GM12801 (cell line): ENCODE measurements around the gene ZNF177.

Source experiments
- TF ChIP-seq, protein P1 (sequence below): IDR thresholded peaks from one replicate; pipeline ENCODE4 v1.5.1; 2011; ENCODE audit warnings: control low read depth; ENCODE audit not compliant: insufficient read length; ENCODE audit errors: extremely low read depth

The ZNF177 gene

DNA sequence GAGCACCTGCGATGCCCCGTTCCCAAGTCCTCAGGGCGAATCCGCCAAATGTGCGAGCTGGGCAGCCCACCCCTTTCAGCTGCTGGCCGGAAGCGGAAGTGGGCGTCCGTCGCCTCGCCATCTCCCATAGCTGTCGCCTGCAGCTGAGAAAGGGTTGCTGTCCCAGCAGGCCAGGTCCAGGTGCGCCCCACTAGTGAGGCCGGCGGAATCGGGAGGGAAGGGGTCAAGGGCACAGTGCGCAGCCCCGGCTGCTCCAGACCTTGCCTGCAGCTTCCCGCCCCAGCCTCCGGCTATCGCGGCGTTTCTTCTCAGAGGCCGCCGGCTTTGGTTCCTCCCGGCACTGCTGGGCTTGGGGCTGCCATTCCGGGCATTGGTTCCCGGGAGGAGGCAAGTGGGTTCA, at the start of gene ZNF177:
TSS of gene ZNF177 (plus strand) at position 109 of the 400 bp plus-strand sequence. CDS start 15,299 bp downstream, outside the sequence.
- TF ChIP-seq, protein P1, sequence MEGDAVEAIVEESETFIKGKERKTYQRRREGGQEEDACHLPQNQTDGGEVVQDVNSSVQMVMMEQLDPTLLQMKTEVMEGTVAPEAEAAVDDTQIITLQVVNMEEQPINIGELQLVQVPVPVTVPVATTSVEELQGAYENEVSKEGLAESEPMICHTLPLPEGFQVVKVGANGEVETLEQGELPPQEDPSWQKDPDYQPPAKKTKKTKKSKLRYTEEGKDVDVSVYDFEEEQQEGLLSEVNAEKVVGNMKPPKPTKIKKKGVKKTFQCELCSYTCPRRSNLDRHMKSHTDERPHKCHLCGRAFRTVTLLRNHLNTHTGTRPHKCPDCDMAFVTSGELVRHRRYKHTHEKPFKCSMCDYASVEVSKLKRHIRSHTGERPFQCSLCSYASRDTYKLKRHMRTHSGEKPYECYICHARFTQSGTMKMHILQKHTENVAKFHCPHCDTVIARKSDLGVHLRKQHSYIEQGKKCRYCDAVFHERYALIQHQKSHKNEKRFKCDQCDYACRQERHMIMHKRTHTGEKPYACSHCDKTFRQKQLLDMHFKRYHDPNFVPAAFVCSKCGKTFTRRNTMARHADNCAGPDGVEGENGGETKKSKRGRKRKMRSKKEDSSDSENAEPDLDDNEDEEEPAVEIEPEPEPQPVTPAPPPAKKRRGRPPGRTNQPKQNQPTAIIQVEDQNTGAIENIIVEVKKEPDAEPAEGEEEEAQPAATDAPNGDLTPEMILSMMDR, result no peak

DNA sequence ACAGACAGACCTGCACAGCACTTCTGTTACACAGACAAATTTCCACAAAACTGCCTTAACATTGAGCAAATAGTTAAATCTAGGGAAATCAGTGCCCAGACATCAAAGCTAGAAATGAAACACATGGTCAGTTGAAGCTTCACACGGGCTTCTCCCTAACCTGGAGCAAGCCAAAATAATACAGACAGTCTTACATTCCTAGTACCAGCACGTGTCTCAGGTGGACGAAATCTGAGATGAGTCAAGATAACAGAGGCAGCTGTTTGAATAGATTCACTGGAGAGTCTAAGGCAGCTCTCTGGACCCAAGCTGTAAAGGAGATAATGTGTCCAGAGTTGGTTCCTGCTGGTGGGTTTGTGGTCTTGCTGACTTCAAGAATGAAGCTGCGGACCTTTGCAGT, 49.1 kb upstream of the ZNF177 start:
- TF ChIP-seq, protein P1, result no peak

DNA sequence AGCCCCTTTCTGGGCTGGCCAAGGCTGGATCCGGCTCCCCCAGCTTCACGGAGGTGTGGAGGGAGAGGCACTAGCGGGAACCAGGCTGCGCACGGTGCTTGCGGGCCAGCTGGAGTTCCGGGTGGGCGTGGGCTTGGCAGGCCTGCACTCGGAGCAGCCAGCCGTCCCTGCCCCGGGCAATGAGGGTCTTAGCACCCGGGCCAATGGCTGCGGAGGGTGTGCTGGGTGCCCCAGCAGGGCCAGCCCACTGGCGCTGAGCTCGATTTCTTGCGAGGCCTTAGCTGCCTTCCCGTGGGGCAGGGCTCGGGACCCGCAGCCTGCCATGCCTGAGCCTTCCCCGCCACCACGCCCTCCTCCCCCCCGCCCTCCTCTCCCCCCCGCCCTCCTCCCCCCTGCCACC, 41.5 kb upstream of the ZNF177 start:
- TF ChIP-seq, protein P1, result no peak

DNA sequence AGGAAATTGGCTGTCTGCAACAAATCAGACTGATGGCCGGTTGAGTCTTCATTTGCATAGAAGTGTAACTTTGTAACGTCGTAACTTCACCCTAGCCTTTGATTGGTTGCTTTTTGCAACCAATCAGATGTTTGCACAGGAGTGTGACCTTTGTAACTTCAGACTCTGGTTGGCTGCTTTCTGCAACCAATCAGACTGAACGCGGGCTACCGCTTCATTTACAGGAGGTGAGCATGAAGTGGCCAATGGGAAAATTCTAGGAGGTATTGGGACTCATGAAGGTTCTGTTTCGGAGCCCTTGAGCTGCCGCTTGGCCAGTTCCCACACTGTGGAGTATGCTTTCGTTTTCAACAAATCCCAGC, 39.3 kb upstream of the ZNF177 start:
- TF ChIP-seq, protein P1, result no peak

DNA sequence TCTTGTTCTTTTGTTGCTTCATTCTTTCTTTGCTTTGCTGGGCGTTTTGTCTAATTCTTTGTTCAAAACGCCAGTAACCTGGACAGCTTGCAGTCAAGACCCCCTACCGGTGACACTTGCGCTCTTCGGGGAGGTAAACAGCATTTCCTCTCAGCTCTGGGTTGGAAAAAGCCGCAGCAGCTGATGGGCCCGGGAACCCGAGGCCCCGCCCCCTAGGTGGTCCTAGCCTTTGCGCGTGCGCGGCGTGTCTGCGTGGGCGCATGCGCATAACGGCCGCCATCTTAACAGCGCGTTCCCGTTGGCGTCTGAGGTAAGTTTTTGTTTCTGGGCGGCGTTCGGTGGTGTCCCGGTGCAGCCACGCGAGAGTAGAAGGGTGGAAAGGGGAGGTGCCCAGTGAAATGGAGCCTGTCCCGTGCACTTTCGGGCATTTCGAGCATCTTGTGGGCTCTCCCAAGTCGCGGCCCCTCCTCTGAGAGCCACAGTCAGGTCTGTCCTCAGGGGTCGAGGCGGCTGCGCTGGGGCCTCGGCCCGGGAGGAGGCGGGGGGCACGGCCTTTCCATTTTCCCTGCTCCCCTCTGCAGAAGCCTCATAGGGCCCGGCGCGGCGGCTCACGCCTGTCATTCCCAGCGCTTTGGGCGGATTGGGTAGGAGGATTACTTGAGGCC, 38.8 kb upstream of the ZNF177 start, which contains the start of gene ZNF559:
TSS of gene ZNF559 (plus strand) at position 261 of the 665 bp plus-strand sequence. CDS start 14,371 bp downstream, outside the sequence.
- TF ChIP-seq, protein P1, result no peak

DNA sequence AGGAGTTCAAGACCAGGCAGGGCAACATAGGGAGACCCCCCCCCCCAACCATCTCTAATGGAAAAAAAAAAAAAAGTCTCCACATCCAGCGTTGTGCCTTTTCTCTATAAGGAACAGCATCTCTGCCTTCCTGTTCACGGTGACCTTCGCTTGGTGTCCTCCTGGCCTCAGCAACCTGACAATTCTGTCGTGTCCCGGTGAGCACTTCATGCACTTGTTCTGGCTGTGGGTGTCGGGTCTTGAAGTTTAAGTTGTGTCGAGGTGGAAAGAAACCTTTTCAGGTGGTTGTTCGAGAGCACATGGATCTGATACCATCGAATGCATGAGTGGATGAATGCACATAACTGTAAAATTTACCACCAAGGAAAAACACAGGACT, 38.2 kb upstream of the ZNF177 start:
- TF ChIP-seq, protein P1, result no peak

DNA sequence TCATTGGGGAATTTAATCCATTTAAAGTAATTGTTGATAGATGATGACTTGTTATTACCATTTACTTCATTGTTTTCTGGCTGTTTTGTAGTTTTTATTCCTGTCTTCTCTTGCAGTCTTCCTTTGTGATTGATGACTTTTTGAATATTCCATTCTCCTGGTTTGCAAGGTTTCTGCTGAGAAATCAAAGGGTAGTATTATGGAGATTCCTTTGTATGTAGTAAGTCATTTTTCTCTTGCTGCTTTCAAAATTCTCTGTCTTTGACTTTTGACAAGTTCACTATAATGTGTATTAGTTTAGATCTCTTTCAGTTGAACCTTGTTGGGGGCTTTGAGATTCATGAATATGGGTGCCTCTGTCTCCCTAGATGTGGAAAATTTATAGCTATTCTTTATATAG, 32.8 kb upstream of the ZNF177 start:
- TF ChIP-seq, protein P1, result no peak
